Type B pancreatic cell (in vitro differentiated cells): ENCODE data around the gene SHC3. TPM values are rescaled to one million over a fixed set of nuclear protein-coding genes. Genes with fewer than 3 reads are reported as not detected.

Experiments
- DNase-seq: peaks from one replicate; pipeline ENCODE4 v3.0.0; 2021; ENCODE audit warnings: mixed read lengths; ENCODE audit not compliant: unreplicated experiment; ENCODE audit errors: extremely low spot score
- H3K27ac Mint-ChIP-seq: 2 replicates; pipeline ENCODE4 v1.8.0; 2021; ENCODE audit warnings: mild to moderate bottlenecking, mixed read lengths
- H3K27me3 Mint-ChIP-seq: 2 replicates; pipeline ENCODE4 v1.8.0; 2021; ENCODE audit warnings: mixed read lengths
- H3K36me3 Mint-ChIP-seq: 2 replicates; pipeline ENCODE4 v1.8.0; 2021; ENCODE audit warnings: mixed read lengths
- H3K4me1 Mint-ChIP-seq: one replicate; pipeline ENCODE4 v1.8.0; 2021; ENCODE audit warnings: mixed read lengths; ENCODE audit not compliant: unreplicated experiment
- H3K4me3 Mint-ChIP-seq: 2 replicates; pipeline ENCODE4 v1.8.0; 2021; ENCODE audit warnings: mild to moderate bottlenecking, mixed read lengths
- H3K9me3 Mint-ChIP-seq: 2 replicates; pipeline ENCODE4 v1.8.0; 2021; ENCODE audit warnings: mixed read lengths
- total RNA-seq: library from RNA; stranded (reverse); gene quantifications from 2 replicates; pipeline ENCODE4 v1.2.1, GENCODE V29; 2021; ENCODE audit warnings: low replicate concordance
- TF ChIP-seq, protein P1 (sequence below): fragments of 200-600 bp; sonication (generic); conservative IDR thresholded peaks from 2 replicates; pipeline ENCODE4 v1.5.0; 2021; ENCODE audit warnings: antibody characterized with exemption, mild to moderate bottlenecking

SHC3 gene
- total RNA-seq, 1 donor from 2014 or later, result 5.3 TPM

DNA sequence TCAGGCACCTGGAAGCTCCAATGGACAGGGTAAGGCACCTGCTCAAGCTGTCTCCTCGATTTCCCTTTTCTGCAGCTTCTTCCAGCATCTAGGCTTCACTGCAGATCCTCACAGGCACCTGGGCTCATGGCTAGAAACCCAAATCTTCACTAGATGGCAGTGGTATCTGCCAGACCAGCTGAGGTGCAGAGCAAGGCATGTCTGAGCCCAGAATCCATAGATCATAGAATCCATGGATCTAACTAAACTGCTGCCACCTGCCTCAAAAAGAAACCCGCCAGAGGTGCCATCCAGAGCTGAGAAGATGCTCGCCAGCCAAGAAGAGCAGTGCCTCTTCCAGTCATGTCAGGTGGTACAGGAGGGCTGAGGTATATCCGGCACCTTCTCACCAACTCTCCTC, 6.9 kb downstream of the SHC3 start:
- TF ChIP-seq, protein P1, sequence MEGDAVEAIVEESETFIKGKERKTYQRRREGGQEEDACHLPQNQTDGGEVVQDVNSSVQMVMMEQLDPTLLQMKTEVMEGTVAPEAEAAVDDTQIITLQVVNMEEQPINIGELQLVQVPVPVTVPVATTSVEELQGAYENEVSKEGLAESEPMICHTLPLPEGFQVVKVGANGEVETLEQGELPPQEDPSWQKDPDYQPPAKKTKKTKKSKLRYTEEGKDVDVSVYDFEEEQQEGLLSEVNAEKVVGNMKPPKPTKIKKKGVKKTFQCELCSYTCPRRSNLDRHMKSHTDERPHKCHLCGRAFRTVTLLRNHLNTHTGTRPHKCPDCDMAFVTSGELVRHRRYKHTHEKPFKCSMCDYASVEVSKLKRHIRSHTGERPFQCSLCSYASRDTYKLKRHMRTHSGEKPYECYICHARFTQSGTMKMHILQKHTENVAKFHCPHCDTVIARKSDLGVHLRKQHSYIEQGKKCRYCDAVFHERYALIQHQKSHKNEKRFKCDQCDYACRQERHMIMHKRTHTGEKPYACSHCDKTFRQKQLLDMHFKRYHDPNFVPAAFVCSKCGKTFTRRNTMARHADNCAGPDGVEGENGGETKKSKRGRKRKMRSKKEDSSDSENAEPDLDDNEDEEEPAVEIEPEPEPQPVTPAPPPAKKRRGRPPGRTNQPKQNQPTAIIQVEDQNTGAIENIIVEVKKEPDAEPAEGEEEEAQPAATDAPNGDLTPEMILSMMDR, result no peak
- Mint-ChIP-seq H3K4me1 (peaks cover 6% of the 10 kb centered on the region), H3K27ac (no peak overlapping the region), H3K9me3 (no peaks in the 10 kb centered on the region), H3K4me3 (no peak overlapping the region), H3K36me3 (no peaks in the 10 kb centered on the region), H3K27me3 (peaks cover 39% of the 10 kb centered on the region)
- no peak for DNase-seq

DNA sequence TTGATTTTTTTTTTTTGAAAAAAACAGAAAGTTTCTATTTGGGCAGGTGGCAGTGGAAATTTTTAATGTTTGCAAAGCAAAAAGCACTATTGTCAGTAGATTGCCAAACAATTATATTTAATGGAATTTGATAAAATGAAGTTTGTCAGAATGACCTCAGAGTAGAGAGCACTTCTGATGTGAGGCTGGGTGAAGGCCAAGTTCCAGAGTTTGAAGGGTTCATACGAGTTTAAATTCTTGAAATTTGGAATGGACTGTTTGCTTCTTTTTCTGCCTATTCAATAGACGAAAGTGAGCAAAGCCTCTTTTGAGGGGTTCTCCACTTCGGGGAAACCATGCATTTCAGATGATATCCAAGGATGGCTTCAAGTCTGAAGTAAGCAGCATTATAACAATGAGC, 7.4 kb downstream of the SHC3 start:
- Mint-ChIP-seq H3K4me1 (peaks cover 5% of the 10 kb centered on the region), H3K9me3 (no peaks in the 10 kb centered on the region), H3K27ac (no peak overlapping the region), H3K27me3 (peaks cover 34% of the 10 kb centered on the region), H3K4me3 (no peak overlapping the region), H3K36me3 (no peaks in the 10 kb centered on the region)
- TF ChIP-seq, protein P1, result no peak
- DNase-seq, result no peak

DNA sequence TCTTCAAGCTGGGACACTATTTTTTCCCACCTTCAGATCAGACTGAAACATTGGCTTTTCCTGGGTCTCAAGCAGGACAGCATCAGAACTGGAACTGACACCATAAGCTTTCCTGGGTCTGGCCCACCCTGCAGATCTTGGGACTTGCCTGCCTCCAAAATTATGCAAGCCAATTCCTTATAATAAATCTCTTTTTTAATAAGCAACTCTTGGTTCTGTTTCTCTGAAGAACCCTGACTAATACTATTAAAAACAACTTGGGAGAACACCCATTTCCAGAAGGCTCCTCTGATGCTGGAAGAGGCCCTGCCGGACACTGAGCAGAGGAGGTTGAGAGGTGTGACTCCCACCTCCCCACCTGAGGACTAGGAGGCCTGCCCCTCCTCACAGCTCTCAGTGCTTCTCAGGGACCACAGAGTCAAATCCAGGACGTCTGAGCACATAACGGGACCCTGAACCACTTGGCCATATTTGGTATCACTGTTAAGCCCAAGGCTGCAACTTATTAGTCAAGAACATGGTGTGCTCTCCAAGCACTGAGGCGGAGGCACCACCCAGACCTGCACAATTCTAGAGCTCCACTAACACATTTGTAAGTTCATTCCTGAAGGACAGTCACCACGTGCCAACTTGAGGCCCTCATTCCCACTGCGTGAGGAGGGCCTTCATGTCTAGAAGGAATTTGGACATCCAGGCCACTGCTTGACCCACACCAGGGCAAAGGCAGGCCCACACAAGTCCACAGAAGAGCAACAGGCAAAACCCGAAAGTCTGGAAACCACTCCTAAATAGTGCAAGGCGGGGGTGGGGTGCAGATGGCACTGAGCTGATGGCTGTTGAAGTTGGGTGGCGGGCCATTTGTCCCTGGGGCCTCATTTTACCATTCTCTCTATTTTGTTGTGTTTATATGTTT, 9.5 kb downstream of the SHC3 start:
- Mint-ChIP-seq H3K4me1 (no peaks in the 10 kb centered on the region), H3K27me3 (peaks cover 15% of the 10 kb centered on the region), H3K36me3 (no peaks in the 10 kb centered on the region), H3K9me3 (no peaks in the 10 kb centered on the region), H3K27ac (peak overlapping the region; percentile 53), H3K4me3 (no peak overlapping the region)
- no peak for DNase-seq
- TF ChIP-seq, protein P1, result no peak

DNA sequence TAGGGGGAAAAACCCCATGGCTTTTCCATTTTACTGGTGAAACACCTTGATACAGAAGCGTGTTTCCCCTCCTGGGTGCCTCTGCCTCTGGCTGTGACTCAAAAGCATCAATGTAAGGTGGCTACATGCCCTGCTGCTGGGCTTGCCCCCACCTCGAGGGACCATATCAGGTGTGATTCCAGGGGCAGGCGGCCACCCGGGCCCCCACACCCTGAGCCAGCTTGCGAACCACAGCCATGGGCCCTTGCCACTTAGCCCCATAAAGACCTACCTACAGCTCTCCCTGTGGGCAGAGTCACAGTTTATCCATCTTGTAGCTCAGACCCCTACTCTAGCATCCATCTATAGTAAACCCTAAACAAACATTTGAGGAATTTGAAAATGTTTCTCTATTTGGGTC, 10.8 kb downstream of the SHC3 start:
- no peaks in the 10 kb centered on the region for H3K36me3 Mint-ChIP-seq
- H3K9me3 Mint-ChIP-seq, result no peaks in the 10 kb centered on the region
- H3K27me3 Mint-ChIP-seq, result peaks cover 9% of the 10 kb centered on the region

GRCh38 chr9:89166852-89167251, 11.8 kb downstream of the SHC3 start:
- no peaks in the 10 kb centered on the region for H3K4me1 Mint-ChIP-seq
- TF ChIP-seq, protein P1, result no peak
- H3K36me3 Mint-ChIP-seq, result no peaks in the 10 kb centered on the region
- peaks cover 4% of the 10 kb centered on the region for H3K27me3 Mint-ChIP-seq
- DNase-seq, result no peak
- no peaks in the 10 kb centered on the region for H3K9me3 Mint-ChIP-seq
- no peak overlapping the region for H3K27ac Mint-ChIP-seq
- no peak overlapping the region for H3K4me3 Mint-ChIP-seq

More for the DNA sequence above, 10.8 kb downstream of the SHC3 start:
- DNase-seq, result no peak
- TF ChIP-seq, protein P1, result no peak
- no peak overlapping the region for H3K4me3 Mint-ChIP-seq
- H3K27ac Mint-ChIP-seq, result no peak overlapping the region
- no peaks in the 10 kb centered on the region for H3K4me1 Mint-ChIP-seq
